ENCODE data around the gene XCR1.

The XCR1 gene

DNA sequence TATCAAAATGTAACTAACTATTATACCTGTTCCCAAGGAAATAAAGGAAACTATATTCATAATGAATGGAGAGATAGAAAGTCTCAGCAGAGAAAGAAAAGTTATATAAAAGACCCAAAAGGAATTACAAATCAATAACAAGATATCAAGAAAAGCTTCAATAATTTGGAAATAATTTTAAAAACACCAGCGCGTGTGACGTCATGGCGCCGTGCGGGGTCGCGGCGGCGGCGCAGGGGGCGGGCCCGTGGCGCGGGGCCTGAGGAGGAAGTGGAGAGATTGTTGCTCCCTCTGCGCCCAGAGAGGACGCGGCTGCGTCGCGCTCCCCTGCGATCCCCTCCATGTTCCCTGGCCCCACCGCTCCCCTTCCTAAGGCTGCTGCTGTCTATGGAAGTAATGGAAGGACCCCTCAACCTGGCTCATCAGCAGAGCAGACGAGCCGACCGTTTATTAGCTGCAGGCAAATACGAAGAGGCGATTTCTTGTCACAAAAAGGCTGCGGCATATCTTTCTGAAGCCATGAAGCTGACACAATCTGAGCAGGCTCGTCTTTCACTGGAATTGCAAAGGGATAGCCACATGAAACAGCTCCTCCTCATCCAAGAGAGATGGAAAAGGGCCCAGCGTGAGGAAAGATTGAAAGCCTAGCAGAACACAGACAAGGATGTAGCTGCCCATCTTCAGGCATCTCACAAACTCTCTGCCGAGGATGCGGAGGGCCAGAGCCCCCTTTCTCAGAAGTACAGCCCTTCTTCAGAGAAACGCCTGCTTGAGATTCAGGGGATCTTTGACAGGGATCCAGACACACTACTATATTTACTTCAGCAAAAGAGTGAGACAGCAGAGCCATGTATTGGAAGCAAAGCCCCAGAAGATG lies 4.1 kb downstream of the XCR1 start:
- H3K9me3 ChIP-seq (replicated peaks in 1 of 2; ENCODE audit: control insufficient read depth in 2 of 2, insufficient read depth in 1 of 2, low read depth in 1 of 2, low read length in 2 of 2) = peaks cover 3 to 5% of the 10 kb centered on the region in 2 donors
- H3K23ac ChIP-seq (ENCODE audit: low read depth, low read length, poor library complexity) = no peak overlapping the region
- H2BK5ac ChIP-seq (ENCODE audit: low read length) = no peak overlapping the region
- H3K27me3 ChIP-seq (ENCODE audit: control insufficient read depth in 3 of 3, insufficient read depth in 3 of 3, low read depth in 1 of 3, low read length in 3 of 3) = peaks cover 0 to 3% (median 0%) of the 10 kb centered on the region in 3 experiments
- H2BK15ac ChIP-seq (ENCODE audit: low read length) = peak overlapping the region; percentile 25
- no peak overlapping the region for H3K4me2 ChIP-seq (ENCODE audit: insufficient read depth, low read length, poor library complexity, severe bottlenecking)
- H3K27ac ChIP-seq (replicated peaks; ENCODE audit: low read length) = no peak overlapping the region
- H3K9ac ChIP-seq (ENCODE audit: low read depth, low read length, poor library complexity) = peak overlapping the region; percentile 35
- no peak overlapping the region for H3K14ac ChIP-seq (ENCODE audit: low read length)
- no peak overlapping the region for H2BK12ac ChIP-seq (ENCODE audit: low read length)
- no peak overlapping the region for H2BK120ac ChIP-seq (ENCODE audit: low read depth, low read length)
- H2AK5ac ChIP-seq (ENCODE audit: low read depth, low read length) = peak overlapping the region; percentile 49
- H3K4ac ChIP-seq (ENCODE audit: low read length) = no peak overlapping the region
- H2AFZ ChIP-seq (ENCODE audit: low read length) = peak overlapping the region; percentile 40
- H3K4me3 ChIP-seq (ENCODE audit: low read length in 2 of 2) = no peak overlapping the region
- no peaks in the 10 kb centered on the region for H3K4me1 ChIP-seq (ENCODE audit: control insufficient read depth in 2 of 2, insufficient read depth in 1 of 2, low read depth in 1 of 2, low read length in 2 of 2)
- no peak for DNase-seq (ENCODE audit: low spot score)
- H3K79me1 ChIP-seq (ENCODE audit: low read depth, low read length) = no peaks in the 10 kb centered on the region
- H4K8ac ChIP-seq (ENCODE audit: low read depth, low read length) = no peak overlapping the region
- no peaks in the 10 kb centered on the region for H3K36me3 ChIP-seq (replicated peaks in 1 of 2; ENCODE audit: control insufficient read depth in 2 of 2, insufficient read depth in 2 of 2, low read length in 2 of 2)
- H3K18ac ChIP-seq (ENCODE audit: low read length) = no peak overlapping the region
- no peak overlapping the region for H4K91ac ChIP-seq (ENCODE audit: low read depth, low read length, poor library complexity)
- WGBS, 2 donors (ENCODE audit: extremely low coverage in 2 of 2, insufficient read length in 2 of 2, insufficient replicate concordance in 1 of 2) = no CpG with 5 or more reads among the region's 34 CpGs

DNA sequence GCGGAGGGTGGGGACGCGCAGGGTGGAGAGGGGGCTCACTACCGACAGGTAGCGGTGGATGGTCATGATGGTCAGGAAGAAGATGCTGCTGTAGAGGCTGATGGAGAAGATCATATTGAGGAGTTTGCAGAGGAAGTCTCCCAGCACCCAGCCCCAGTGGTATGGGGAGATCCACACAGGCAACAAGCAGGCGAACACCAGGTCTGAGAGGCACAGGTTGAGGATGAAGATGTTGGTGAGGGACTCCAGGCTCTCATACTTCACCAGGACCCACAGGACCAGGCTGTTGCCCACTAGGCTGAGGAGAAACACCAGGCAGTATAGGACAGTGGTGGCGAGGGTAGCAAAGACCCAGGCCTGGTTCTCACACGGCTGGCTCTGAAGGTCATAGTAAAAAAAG lies 5.8 kb downstream of the XCR1 start:
- H3K27me3 ChIP-seq (ENCODE audit: control insufficient read depth in 3 of 3, insufficient read depth in 3 of 3, low read depth in 1 of 3, low read length in 3 of 3) = peaks cover 0 to 3% (median 0%) of the 10 kb centered on the region in 3 experiments
- no CpG with 5 or more reads among the region's 8 CpGs for WGBS, 2 donors (ENCODE audit: extremely low coverage in 2 of 2, insufficient read length in 2 of 2, insufficient replicate concordance in 1 of 2)
- peak overlapping the region; percentile 30 for H2BK15ac ChIP-seq (ENCODE audit: low read length)
- no peak overlapping the region for H3K4me2 ChIP-seq (ENCODE audit: insufficient read depth, low read length, poor library complexity, severe bottlenecking)
- no peaks in the 10 kb centered on the region for H3K36me3 ChIP-seq (replicated peaks in 1 of 2; ENCODE audit: control insufficient read depth in 2 of 2, insufficient read depth in 2 of 2, low read length in 2 of 2)
- H4K91ac ChIP-seq (ENCODE audit: low read depth, low read length, poor library complexity) = no peak overlapping the region
- H3K9ac ChIP-seq (ENCODE audit: low read depth, low read length, poor library complexity) = no peak overlapping the region
- no peak overlapping the region for H2BK5ac ChIP-seq (ENCODE audit: low read length)
- DNase-seq (ENCODE audit: low spot score) = no peak
- H3K9me3 ChIP-seq (replicated peaks in 1 of 2; ENCODE audit: control insufficient read depth in 2 of 2, insufficient read depth in 1 of 2, low read depth in 1 of 2, low read length in 2 of 2) = peaks cover 0 to 3% of the 10 kb centered on the region in 2 donors
- no peak overlapping the region for H3K4me3 ChIP-seq (ENCODE audit: low read length in 2 of 2)
- H2AK5ac ChIP-seq (ENCODE audit: low read depth, low read length) = no peak overlapping the region
- no peaks in the 10 kb centered on the region for H3K4me1 ChIP-seq (ENCODE audit: control insufficient read depth in 2 of 2, insufficient read depth in 1 of 2, low read depth in 1 of 2, low read length in 2 of 2)
- H3K23ac ChIP-seq (ENCODE audit: low read depth, low read length, poor library complexity) = no peak overlapping the region
- no peak overlapping the region for H3K4ac ChIP-seq (ENCODE audit: low read length)
- H3K79me1 ChIP-seq (ENCODE audit: low read depth, low read length) = no peaks in the 10 kb centered on the region
- no peak overlapping the region for H2BK120ac ChIP-seq (ENCODE audit: low read depth, low read length)
- no peak overlapping the region for H3K27ac ChIP-seq (replicated peaks; ENCODE audit: low read length)
- H3K18ac ChIP-seq (ENCODE audit: low read length) = peak overlapping the region; percentile 15
- H2AFZ ChIP-seq (ENCODE audit: low read length) = no peak overlapping the region
- H4K8ac ChIP-seq (ENCODE audit: low read depth, low read length) = no peak overlapping the region
- H3K14ac ChIP-seq (ENCODE audit: low read length) = no peak overlapping the region
- no peak overlapping the region for H2BK12ac ChIP-seq (ENCODE audit: low read length)

DNA sequence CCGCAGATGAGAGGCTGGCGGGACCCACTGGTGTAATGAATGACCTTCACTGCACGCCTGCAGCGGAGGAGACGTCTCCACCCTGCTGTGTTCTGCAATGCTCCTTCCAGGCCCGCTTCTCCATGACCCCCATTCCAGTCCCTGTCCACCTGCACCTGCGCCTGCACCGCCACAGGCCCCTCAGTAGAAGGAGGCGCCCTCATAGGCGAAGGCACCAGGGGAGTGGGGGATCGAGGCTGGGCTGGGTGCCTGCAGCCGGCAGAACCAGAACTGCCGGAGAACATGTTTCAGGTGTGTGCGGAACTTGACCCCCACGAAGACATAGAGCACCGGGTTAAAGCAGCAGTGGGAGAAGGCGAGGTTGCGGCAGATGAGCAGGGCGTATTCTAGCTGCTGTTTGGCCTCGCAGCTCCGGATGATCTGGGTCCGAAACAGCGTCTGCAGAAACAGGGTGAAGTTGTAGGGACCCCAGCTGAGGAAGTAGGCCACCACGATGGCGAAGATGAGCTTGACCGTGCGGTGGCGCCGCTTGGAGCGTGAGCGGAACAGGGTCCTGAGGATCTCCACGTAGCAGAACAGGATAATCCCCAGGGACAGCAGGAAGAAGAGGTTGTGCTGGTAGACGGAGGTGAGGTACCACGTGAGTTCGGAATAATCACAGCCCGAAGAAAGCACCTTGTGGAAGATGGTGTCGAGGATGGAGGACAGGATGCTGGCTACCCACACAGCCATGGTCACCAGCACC lies 6.3 kb downstream of the XCR1 start:
- Histone ChIP-seq H3K23ac (ENCODE audit: low read depth, low read length, poor library complexity) (peak overlapping the region; percentile 57), H3K36me3 (replicated peaks in 1 of 2; ENCODE audit: control insufficient read depth in 2 of 2, insufficient read depth in 2 of 2, low read length in 2 of 2) (no peaks in the 10 kb centered on the region), H2BK120ac (ENCODE audit: low read depth, low read length) (no peak overlapping the region), H3K79me1 (ENCODE audit: low read depth, low read length) (no peaks in the 10 kb centered on the region), H3K9me3 (replicated peaks in 1 of 2; ENCODE audit: control insufficient read depth in 2 of 2, insufficient read depth in 1 of 2, low read depth in 1 of 2, low read length in 2 of 2) (peaks cover 0 to 3% of the 10 kb centered on the region in 2 donors), H2AFZ (ENCODE audit: low read length) (no peak overlapping the region), H4K8ac (ENCODE audit: low read depth, low read length) (no peak overlapping the region), H3K4me3 (ENCODE audit: low read length in 2 of 2) (no peak overlapping the region), H3K27me3 (ENCODE audit: control insufficient read depth in 3 of 3, insufficient read depth in 3 of 3, low read depth in 1 of 3, low read length in 3 of 3) (peaks cover 0 to 3% (median 0%) of the 10 kb centered on the region in 3 experiments), H3K18ac (ENCODE audit: low read length) (peak overlapping the region; percentile 15), H3K9ac (ENCODE audit: low read depth, low read length, poor library complexity) (no peak overlapping the region), H3K14ac (ENCODE audit: low read length) (no peak overlapping the region), H4K91ac (ENCODE audit: low read depth, low read length, poor library complexity) (no peak overlapping the region), H3K4me1 (ENCODE audit: control insufficient read depth in 2 of 2, insufficient read depth in 1 of 2, low read depth in 1 of 2, low read length in 2 of 2) (no peaks in the 10 kb centered on the region), H3K4me2 (ENCODE audit: insufficient read depth, low read length, poor library complexity, severe bottlenecking) (no peak overlapping the region), H2BK5ac (ENCODE audit: low read length) (no peak overlapping the region), H3K27ac (replicated peaks; ENCODE audit: low read length) (no peak overlapping the region), H2AK5ac (ENCODE audit: low read depth, low read length) (no peak overlapping the region), H2BK12ac (ENCODE audit: low read length) (no peak overlapping the region), H2BK15ac (ENCODE audit: low read length) (peak overlapping the region; percentile 30), H3K4ac (ENCODE audit: low read length) (peak overlapping the region; percentile 30)
- no peak for DNase-seq (ENCODE audit: low spot score)
- WGBS, 2 donors (ENCODE audit: extremely low coverage in 2 of 2, insufficient read length in 2 of 2, insufficient replicate concordance in 1 of 2) = no CpG with 5 or more reads among the region's 37 CpGs

DNA sequence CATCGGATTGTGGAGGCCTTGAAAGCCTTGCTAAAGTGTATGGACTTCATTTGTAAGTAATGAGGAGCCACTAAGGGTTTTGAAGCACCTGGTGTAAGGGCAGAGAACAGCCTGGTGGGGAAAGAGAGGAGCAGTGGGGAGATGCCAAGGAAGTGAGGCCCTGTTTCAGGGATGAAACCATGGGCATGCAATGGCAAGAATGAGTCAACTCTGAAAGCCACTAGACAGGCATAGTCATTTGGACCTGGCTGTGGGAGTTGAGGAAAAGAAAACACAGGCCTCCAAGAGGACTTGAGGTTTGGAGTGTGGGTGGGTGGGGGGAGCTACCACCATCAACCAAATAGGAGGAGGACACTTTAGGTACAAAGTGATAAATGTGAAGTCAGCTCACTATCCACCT lies 7.6 kb downstream of the XCR1 start:
- H3K4me1 ChIP-seq (ENCODE audit: control insufficient read depth in 2 of 2, insufficient read depth in 1 of 2, low read depth in 1 of 2, low read length in 2 of 2) = no peaks in the 10 kb centered on the region
- H3K9ac ChIP-seq (ENCODE audit: low read depth, low read length, poor library complexity) = no peak overlapping the region
- no peak overlapping the region for H2AK5ac ChIP-seq (ENCODE audit: low read depth, low read length)
- no peak overlapping the region for H3K4me3 ChIP-seq (ENCODE audit: low read length in 2 of 2)
- H3K4ac ChIP-seq (ENCODE audit: low read length) = no peak overlapping the region
- H3K9me3 ChIP-seq (replicated peaks in 1 of 2; ENCODE audit: control insufficient read depth in 2 of 2, insufficient read depth in 1 of 2, low read depth in 1 of 2, low read length in 2 of 2) = peaks cover 0 to 3% of the 10 kb centered on the region in 2 donors
- H3K23ac ChIP-seq (ENCODE audit: low read depth, low read length, poor library complexity) = no peak overlapping the region
- H2BK12ac ChIP-seq (ENCODE audit: low read length) = no peak overlapping the region
- no peaks in the 10 kb centered on the region for H3K36me3 ChIP-seq (replicated peaks in 1 of 2; ENCODE audit: control insufficient read depth in 2 of 2, insufficient read depth in 2 of 2, low read length in 2 of 2)
- H2BK120ac ChIP-seq (ENCODE audit: low read depth, low read length) = no peak overlapping the region
- no peak overlapping the region for H4K91ac ChIP-seq (ENCODE audit: low read depth, low read length, poor library complexity)
- no CpG with 5 or more reads among the region's 1 CpG for WGBS, 2 donors (ENCODE audit: extremely low coverage in 2 of 2, insufficient read length in 2 of 2, insufficient replicate concordance in 1 of 2)
- peaks cover 0 to 3% (median 0%) of the 10 kb centered on the region in 3 experiments for H3K27me3 ChIP-seq (ENCODE audit: control insufficient read depth in 3 of 3, insufficient read depth in 3 of 3, low read depth in 1 of 3, low read length in 3 of 3)
- no peak overlapping the region for H2BK15ac ChIP-seq (ENCODE audit: low read length)
- no peaks in the 10 kb centered on the region for H3K79me1 ChIP-seq (ENCODE audit: low read depth, low read length)
- no peak overlapping the region for H3K4me2 ChIP-seq (ENCODE audit: insufficient read depth, low read length, poor library complexity, severe bottlenecking)
- DNase-seq (ENCODE audit: low spot score) = no peak
- H3K18ac ChIP-seq (ENCODE audit: low read length) = no peak overlapping the region
- no peak overlapping the region for H3K14ac ChIP-seq (ENCODE audit: low read length)
- H2BK5ac ChIP-seq (ENCODE audit: low read length) = no peak overlapping the region
- no peak overlapping the region for H2AFZ ChIP-seq (ENCODE audit: low read length)
- H4K8ac ChIP-seq (ENCODE audit: low read depth, low read length) = no peak overlapping the region
- H3K27ac ChIP-seq (replicated peaks; ENCODE audit: low read length) = no peak overlapping the region

Data from neuronal stem cell (in vitro differentiated cells).